ENCODE data around the gene BANF2.

Gene BANF2

GRCh38 chr20:17664025-17664633, 35.6 kb upstream of the BANF2 start:
- no peak for DNase-seq

- DNase-seq, result no peak
Measured at GRCh38 chr20:17665756-17666155, 34.0 kb upstream of the BANF2 start.

GRCh38 chr20:17666481-17666880, 33.3 kb upstream of the BANF2 start:
- no peak for DNase-seq

GRCh38 chr20:17667445-17667844, 32.3 kb upstream of the BANF2 start:
- no peak for DNase-seq

GRCh38 chr20:17668432-17668831, 31.3 kb upstream of the BANF2 start:
- no peak for DNase-seq

- DNase-seq, result no peak
Measured at GRCh38 chr20:17669306-17669931, 30.3 kb upstream of the BANF2 start.

- no peak for DNase-seq
Measured at GRCh38 chr20:17671011-17671410, 28.8 kb upstream of the BANF2 start.

GRCh38 chr20:17671565-17671964, 28.2 kb upstream of the BANF2 start:
- no peak for DNase-seq

GRCh38 chr20:17673084-17673483, 26.7 kb upstream of the BANF2 start:
- DNase-seq, result no peak

GRCh38 chr20:17674722-17675518, 24.8 kb upstream of the BANF2 start:
- DNase-seq, result no peak

- DNase-seq, result no peak
Measured at GRCh38 chr20:17675519-17676377, 24.0 kb upstream of the BANF2 start.

GRCh38 chr20:17676378-17676759, 23.4 kb upstream of the BANF2 start:
- DNase-seq, result no peak

GRCh38 chr20:17676942-17677341, 22.8 kb upstream of the BANF2 start:
- DNase-seq, result no peak

GRCh38 chr20:17678295-17678694, 21.5 kb upstream of the BANF2 start:
- DNase-seq, result no peak

GRCh38 chr20:17678886-17679285, 20.9 kb upstream of the BANF2 start:
- DNase-seq, result no peak

GRCh38 chr20:17679941-17680835, 19.6 kb upstream of the BANF2 start:
- DNase-seq, result no peak

GRCh38 chr20:17680836-17681725, 18.7 kb upstream of the BANF2 start:
- peak; percentile 91 for DNase-seq

GRCh38 chr20:17681726-17682102, 18.1 kb upstream of the BANF2 start:
- peak; percentile 59 for DNase-seq

- DNase-seq, result peak; percentile 97
Measured at GRCh38 chr20:17682103-17682888, 17.5 kb upstream of the BANF2 start, which contains the start of gene RRBP1. RRBP1 (minus strand) TSS chr20:17682242; CDS start chr20:17660507, 21,735 bp downstream.

GRCh38 chr20:17682889-17683198, 16.9 kb upstream of the BANF2 start:
- DNase-seq, result no peak
